Stimulated activated CD8-positive, alpha-beta memory T cell treated with anti-CD3 and anti-CD28 coated beads, Interleukin-4, amount 100 ng/mL, for 48 hours (primary cell): ENCODE results near the gene AFG3L2.

Experiments
- DNase-seq: peaks from one replicate; pipeline ENCODE4 v3.0.0-alpha.2; 2020

Gene AFG3L2

DNA sequence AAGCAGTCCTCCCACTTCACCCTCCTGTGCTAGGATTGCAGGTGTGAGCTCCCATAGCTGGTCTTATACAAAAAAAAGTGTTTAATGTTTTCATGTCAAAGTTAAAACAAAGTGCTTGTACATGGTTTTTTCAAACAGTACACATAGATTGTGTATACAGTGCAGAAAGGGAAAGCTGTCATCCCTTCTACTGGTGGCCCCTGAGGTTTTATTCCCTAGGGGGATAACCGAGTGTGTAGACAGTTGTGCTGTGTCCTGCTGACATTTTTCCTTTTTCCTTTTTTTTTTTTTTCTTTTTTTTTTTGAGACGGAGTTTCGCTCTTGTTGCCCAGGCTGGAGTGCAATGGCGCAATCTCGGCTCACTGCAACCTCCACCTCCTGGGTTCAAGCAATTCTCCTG, 58.2 kb downstream of the AFG3L2 start:
- DNase-seq, result no peak

DNA sequence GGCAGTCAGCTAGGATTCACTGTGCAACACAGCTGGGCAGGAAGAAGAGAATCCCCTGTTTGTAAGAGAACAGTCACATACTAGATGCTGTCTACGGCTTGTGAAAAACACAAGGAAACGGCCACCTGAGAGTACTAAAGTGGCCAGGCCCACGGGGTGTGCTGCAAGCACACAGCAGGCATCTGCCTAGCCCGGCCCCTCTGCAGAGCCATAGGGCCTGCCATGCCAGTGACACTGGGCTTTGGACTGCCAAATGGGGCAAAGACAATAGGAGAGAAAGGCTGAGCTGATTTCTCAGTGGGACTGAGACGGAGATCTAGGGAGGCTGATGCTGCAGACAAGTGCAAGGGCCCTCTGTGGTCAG, 58.7 kb downstream of the AFG3L2 start:
- DNase-seq, result no peak

DNA sequence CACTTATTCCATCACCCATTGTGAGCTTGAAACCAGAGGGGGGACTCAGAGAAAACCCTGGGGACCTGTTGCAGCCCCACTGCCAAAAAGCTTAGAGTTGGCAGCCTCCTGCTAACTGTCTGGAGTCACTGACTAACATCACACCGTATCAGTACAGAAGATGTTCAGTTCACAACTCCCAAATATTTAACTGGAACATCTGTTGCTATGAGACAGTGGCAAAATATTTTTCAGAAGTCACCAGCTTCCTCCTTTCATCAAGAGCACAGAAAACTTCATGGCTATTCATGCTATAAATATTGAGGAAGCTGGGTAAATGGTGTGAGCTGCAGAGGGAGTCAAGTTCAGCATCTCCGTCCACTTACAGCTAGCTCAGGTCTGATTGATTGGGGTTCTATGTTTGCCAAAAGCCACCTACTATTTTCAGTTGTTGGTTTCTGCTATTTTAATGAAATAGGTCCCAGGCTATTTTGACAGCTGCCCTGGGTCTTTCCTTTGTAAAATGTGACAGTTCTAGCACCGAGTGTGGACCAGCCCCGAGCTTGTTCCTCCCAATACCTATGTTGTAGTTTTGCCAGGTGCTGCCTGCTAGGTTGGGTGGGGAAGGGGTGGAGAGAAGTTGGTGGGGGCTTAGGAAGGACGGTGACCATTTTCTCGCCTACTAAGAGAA, 59.2 kb downstream of the AFG3L2 start:
- no peak for DNase-seq

DNA sequence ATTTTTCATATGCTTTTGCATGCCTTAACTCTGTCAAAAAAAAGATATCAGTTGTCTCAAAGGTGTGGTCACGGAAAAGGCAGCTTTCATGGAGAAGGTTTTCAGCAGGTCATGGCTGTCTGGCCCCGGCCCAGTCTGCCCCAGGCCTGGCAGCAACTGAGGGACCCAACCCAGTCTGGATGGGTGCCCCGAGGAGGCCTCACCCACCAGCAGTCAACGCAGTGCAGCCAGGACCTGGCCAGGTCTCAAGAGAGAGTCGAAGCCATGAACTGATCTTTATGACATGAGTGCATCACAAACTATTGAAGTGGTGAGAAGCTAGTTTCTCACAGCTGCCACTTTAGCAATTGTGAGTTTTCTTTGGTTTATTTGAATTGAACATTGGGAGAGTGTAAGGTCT, 61.1 kb downstream of the AFG3L2 start:
- DNase-seq, result no peak

DNA sequence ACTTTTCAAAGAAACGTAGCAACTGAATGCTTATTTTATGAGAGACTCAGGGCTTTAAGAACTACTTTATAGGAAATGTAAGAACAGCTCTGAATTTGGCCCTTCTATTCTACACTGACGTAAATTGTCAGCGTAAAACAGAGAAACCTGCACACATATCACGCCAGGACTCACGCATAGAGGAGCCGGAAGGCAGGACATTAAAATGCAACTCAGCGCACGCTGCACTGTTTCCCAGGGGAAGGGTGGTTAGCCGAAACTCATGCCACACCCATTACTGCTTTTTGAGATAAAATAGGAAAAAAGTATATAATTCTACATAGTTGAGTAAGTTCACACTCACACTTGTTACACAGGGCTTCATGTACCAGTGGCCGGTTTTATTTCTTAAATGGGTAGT, 61.5 kb downstream of the AFG3L2 start:
- DNase-seq, result no peak

DNA sequence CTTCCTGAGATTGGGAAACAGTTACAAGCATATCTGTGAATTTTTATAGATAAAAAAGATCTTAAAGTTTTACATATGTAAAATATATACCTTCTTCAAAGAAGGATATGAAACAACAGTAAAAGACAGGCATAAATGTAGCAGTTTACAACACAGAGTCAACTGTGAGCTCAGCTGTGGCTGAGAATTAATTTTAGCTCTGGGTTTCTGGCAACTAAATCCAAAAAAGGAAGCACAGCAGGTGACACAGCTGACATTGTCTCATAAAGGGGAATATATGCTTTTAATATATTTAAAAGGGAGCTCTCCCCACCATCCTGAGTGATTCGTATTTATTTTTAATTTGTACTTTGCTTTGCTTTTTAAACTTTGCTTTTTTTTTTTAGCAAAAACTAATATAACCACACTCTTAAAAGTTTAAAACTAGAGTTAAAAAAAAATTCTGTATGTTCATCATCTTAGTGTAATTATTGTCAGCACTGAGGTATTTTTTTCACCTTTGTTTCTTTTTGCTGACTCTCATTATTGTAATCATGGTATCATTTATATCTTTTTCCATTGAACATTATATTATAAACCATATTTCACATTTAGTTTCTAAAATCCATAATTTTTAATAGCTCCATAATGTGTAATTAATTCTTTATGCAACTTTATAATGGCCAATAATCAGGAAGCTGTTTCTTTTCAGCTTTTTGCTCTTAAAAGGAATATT, 62.3 kb downstream of the AFG3L2 start:
- no peak for DNase-seq

DNA sequence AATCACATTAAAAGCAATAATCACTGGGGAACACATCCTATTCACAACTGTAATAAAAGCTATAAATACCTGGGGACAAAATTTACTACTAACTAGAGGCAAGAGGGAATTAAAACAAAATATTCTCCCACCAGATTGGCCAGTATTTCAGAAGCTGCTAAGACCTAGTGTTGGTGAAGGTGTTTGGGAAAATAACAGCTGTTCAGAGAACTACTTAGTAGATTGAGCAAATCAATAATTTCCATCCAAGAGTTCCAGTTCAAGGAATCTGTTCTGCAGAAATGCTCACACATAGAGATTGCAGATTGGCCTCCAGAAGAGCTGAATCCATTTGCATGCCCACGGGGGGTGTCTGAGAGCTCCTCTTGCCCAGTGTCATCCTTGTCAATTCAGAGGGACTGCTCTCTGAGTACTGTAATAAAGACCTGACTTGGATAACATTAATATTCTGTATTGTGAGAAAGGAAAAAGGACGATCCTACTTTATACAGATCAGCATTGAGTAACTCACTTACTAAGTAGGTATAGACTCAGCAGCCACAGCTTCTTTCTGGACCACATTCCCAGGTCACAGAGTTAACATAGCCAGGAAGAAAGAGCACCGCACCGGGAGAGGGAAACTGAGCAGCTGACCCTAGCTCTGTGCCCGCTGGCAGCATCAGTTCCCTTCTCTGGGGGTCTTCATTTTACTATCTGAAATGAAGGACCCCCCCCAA, 63.3 kb downstream of the AFG3L2 start:
- no peak for DNase-seq

DNA sequence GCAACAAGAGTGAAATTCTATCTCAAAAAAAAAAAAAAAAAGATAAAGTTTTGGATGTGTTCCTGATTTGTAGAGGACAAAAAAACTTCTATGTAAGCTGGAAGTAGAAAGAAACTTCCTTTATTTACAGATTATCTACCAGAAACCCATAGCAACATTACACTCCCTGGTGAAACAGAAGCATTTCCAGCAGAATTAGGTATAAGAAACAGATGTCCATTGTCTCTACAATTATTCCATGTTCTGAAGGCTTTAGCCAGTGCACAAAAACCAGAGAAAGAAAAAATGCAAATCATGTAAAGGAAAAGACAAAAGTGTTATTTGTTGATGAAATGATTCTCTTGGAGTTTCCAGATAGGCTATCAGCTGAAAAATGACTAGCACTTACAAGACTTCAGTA, 64.1 kb downstream of the AFG3L2 start:
- DNase-seq, result no peak

DNA sequence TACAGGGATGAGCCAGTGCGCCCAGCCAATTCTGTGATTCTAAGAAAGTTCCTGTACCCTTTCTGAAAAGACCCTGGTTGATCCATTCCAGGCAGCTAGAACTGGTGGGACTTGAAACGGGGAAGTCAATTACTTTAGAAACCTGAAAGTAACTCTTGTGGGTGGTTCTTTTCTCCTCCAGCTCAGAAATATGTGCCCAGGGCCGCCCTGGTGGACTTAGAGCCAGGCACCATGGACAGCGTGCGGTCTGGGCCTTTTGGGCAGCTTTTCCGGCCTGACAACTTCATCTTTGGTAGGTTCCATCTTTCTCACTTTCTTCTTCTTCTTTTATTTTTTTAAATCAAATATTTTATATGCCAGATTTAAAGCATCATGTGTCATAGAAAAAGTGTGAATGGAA, 66.3 kb downstream of the AFG3L2 start:
- no peak for DNase-seq

DNA sequence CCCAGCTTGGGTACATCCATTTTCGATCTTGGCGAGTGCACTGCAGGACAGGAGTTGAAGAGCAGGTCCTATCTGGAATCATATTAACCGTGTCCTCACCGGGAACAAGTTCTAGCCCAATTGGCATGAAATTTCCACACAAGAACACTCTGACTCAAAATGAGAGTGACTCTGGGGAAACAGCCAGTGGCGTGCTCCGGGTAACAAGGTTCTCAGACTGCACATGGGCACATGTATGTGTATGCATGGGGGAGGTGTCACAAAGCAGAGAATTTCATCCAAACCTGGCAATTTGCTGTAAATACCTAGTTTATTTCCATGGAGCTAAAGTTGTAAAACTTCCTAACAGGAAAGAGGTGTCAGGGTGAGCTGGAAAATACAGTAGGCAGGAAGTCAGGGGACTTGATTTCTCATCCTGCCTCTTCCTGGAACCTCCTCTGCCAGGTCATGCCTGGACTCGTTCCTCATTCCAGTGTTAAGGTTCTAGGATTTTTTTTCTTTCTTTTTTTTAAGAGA, 67.3 kb downstream of the AFG3L2 start:
- no peak for DNase-seq

DNA sequence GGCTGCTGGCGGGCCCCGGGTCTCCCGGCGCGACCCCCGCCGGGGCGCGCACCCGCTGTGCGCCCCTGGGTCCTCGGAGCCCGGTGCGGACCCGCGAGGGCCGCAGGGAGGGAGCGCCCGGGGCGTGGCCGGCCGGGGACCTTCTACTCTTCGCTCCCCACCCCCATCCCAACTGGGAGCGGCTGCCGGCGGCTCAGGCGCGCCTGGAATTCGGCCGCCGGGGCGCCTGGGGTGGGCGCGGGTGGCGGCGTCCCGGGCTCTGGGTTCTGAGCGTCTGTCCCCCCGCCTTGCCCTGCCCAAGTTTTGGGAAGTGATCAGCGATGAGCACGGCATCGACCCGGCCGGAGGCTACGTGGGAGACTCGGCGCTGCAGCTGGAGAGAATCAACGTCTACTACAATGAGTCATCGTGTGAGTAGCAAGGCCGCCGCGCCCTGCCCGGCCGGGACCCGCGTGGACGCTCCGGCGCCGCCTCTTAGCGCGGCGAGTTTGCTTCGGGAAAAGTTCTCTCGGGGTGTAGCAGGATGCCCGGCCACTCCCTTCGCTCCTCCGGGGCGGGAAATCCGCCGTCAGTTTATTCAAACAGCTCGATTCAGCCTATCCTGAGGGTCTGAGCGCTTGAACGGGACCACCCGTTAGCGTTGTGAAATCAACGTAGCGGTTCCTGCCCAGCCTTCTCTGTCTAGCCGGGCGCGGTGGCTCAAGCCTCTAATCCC, 68.5 kb downstream of the AFG3L2 start:
- DNase-seq, result peak; percentile 54

DNA sequence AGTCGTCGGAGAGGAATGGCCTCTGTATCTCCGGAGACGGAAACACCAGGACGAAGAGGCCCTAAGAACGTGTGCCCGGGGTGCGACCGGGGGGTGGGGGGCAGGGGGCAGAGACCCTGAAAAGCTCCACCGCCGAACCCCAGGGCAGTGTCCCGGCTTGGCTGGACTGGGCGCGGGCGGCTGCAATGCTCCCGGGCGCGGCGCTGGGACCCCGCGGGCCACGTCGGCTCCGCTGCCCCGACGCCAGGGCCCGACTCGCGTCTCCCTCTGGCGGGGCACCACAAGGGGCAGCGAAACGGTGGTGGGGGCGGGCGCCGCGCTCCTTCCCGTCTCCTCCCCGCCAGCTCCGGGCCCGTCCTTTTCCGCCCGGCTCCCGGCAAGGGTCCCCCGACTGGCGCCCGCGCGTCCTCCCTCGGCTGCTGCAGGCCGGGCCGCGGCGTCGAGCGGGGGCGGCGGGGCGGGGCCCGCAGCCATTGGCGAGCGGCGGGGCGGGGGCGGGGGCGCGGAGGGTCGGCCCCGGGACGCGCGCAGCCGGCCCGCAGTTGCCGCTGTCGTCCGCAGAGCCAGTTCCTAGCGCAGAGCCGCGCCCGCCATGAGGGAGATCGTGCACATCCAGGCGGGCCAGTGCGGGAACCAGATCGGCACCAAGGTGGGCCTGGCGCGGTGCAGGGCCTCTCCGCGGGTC, 69.2 kb downstream of the AFG3L2 start, which contains the start of gene TUBB6:
TUBB6 (plus strand) TSS at position 541 of the 685 bp plus-strand sequence; CDS start at position 593, 52 bp downstream.
- DNase-seq, result peak; percentile 54

DNA sequence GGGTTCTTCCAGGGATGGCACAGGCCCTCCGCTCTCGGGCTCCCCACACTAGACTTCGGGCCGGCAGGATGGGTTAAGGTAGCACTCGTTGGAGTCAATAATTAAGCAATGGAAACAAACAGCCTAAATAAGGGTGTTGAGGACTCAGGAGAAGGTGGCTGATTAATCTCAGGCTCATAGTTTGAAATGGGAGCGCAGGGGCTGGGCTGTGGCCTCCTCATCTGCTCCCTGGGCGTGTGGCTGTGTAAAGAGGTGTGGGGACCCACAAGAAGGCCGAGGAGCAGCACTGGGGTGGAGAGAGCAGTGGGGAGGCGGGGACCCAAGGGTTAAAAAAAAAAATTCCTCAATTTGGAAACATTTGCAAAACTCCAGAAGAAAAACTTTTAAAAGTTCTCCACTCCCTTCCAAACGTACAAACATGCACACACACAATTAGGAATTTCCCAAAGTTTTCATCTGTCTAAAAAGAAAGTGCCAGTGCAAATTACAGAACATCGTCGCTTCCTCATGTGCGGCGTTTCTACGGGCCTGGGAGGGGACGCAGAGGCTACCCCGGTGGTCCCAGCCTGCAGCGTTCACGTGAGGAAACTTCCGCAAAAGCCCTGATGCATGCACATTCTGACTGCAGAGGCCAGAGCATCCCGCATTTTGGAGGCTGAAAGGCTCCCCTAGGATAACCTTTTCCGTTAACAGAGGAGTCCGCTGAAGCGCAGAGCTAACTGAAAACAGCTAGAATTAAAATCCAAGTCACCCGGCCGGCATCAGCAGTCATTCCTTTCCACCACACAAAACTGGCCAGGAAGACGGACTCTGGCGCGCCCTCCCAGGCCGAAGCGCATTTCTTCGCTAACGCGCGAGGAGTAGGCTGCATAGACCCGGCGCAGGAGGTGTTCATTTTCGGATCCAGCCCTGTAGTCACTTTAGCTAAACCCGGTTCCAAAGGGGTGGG, 70.0 kb downstream of the AFG3L2 start:
- DNase-seq, result no peak

DNA sequence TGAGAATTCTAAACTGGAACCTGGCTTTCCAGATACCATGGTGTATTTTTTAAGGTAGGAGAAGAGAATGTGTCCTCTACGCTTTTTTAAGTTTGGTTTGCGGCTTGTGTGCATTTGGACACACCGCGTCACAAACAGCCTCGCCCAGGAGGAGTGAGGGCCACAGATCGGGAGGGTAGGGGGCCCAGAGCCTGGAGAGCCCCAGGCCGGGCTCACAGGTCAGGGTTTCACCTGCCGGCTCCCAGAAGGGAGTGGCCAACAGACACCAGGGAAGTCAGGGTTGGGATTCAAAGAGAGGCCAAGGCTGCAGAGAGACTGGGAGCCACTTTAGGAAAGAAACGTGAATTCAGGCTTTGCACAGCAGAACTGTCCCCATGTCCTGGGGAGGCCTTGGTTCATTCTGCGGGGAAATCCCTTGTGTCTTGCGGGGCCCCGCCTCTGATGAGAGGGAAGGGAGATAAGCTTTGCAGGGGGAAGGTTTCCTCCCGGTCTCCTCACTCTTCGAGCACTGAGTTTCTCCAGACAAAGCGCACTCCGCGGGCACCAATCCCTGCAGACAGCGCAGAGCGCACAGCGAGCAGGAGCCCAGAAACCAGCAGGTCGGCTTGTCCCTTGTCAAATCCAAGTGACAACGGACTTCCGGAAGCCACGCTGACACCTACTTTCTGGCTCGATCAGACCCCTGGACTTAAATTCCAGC, 70.9 kb downstream of the AFG3L2 start:
- no peak for DNase-seq

DNA sequence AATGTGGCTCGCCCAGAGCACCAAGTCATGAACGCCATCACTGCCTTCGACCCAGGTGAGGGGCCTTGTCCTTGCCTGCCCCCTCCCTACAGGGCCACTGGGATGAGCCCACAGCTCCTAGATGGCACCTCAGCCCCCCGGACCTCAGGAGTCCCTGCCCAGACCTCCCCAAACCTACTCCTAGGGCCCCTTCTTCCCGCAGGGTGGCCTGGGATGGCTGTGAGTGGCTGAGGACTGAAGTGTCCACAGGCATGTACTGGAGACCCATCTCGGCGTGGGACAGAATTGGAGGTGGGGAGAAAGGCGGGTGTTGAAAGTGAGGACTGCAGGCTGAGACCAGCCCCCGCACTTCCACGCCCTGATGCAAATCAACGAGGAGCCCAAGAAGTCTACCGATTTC, 71.8 kb downstream of the AFG3L2 start:
- no peak for DNase-seq

DNA sequence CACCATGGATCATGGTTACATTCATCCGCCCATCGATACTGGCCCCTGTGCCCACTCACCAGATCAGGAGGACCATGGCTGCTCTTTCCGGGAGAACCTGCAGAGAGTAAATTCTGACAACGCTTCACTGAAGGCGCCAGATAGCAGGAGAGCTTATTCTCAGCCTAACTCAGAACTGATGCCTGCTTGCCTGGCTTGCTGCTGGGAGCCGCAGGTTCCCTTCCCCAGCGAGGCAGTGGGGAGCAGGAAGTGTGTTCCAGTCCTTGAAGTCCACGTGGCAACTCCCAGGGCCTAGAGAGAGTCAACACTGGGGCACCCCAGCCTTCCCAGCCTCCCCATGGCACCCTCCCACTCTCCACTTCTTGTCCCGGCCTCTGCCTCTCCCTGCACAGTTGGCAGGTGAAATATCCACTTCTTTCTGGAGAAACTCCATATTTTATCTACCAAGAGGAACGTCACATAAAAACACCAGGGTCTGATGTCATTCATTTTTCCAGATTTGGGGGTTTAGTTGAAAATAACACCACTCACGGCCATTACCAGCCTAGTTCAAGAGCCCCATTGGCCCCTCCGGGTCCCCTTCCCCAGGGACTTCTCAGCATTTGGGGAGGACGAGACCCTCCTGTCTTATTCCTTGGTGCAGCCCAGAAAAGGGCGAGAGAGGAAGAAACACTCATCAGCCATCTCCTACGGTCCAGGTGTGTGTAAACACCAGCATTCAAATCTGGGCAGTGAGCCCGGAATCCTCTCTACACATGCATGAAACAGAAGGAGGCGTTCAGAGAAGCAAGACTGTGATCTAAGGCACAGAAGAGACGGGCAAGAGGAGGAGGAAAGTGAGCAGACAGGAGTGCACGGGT, 72.4 kb downstream of the AFG3L2 start:
- DNase-seq, result no peak

DNA sequence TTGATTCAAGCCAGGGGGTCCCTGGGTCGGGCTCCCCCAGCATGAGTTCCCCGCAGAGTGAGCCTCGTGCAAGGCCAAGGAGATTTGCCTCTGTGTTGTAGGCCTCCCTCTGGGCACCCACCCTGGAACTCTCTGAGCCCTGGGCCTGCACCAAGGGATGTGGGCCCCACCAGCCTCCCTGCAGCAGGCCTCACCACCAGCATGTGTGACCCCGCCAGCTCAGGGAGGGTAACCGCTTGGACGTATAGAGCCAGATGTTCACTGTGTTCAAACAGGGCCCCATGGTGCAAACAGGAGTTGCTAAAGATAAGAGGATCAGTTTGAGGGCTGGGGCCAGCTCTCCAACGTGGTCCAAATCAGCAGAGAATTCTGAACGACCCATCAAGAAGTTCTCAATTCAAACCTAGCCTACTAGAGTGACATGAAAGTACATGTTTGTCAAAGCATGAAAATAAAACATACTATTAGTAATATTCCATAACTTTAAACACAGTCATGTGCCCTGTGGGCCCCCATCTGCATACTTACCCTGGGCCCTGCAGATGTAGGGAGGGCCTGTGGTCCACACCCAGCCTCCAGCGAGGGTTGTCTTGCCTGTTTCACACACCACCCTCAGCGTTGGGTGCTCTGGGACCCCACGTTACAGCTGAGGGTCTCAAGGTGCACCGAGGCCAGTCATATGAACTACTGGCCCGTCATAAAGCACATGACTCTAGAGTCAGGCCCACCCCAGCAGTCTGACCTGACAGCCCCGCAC, 74.5 kb downstream of the AFG3L2 start:
- no peak for DNase-seq

DNA sequence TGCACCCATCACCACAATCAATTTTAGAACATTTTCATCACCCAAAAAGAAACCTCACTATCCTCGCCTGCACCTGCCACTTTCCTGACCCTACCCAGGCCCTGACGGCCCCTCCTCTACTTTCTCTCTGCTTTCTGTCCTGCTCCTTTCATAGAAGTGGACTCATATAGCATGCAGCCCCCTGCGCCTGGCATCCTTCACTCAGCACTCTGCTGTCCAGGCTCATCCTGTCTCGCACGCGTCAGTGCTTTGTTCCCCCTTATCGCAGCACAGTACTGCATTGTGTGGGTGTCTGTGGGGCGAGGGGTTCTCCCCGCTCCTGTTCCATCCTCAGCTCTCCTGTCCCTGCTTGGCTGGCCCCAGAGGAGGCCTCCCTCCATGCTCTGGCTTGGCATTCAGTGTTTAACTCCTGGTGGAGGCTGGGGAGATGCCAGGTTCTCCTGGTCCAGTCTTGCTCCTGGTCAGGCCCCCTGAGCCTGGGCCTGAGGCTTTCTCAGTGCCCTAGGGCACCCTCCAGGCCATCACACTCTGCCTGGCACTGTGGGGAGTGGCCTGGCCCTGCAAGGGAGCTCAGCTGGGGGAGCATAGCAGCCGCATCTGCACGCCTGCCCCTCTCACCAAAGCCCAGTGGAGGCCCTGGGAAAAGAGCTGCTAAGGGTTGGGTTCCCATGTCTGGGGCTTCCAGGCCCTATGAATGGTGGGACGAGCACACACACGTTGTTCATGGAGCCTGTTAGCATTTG, 75.6 kb downstream of the AFG3L2 start:
- DNase-seq, result no peak
